NCI-H128 (cell line): ENCODE measurements around the gene SPEF1.

Experiments
- DNase-seq: peaks from one replicate; lab custom pipeline; 2025; ENCODE audit not compliant: unreplicated experiment; lab: John Stamatoyannopoulos, UW

Gene SPEF1

DNA sequence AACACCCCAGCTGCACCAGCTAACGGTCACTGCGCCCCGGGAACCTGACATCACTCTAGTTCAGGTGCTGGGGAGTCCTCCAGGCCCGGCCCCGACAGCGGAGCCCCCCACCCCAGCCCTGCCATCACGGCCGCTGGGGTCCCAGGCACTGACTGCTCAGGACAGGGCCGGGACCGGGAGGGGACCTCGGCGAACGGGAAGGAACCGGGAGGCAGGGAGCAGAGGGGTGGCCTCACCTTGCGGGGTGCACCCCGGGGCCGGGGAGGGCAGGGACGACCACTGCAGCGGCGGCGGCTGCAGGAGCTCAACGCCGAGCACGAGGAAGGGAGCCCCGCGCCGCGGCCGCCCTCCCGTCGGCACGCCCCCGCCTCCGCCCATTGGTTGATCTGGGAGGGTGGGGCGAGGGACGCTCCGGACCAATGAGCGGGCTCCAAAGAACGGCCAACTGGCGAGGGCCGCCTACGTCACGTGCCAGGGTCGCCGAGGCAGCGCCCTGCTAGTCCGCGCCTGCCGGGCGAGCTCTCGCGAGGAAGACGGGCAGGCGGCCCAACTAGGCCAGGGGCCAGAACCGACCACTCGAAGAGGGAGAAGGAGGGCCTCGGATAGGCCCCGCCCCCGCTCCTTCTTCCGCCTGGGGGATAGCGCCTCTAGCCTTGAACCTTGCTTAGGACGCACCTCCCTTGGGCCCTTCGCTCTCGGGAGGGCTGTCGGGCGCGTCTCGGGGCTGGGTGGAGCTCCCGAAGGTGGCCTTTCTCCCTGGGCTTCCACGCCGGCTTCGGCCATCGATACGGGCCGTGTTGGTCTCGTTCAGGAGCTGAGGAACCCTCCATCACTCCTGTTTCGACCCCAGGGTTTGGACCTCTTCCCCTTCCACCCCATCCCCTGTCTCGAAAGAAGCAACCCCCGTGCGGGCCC lies 13.6 kb downstream of the SPEF1 start, which contains the start of gene ADISSP:
Gene ADISSP (minus strand): TSS at position 327 of the 915 bp plus-strand sequence. CDS start 7,653 bp downstream, outside the sequence.
- DNase-seq = peak; percentile 96

DNA sequence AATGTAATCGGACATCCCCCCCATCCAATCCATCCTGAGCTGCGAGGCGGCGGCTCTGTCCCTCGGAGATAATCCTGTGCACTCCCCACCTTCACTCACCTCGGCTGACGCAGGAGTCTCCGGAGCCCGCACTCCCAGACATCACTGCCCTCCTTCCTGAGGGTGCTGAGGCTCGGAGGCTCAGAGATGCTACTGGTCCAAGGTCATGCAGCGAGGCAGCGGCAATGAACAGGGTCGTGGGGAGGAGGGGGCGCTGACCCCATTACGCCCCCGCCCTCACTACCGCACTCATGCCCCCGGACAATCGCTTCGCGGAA lies 14.2 kb downstream of the SPEF1 start:
- DNase-seq = no peak

DNA sequence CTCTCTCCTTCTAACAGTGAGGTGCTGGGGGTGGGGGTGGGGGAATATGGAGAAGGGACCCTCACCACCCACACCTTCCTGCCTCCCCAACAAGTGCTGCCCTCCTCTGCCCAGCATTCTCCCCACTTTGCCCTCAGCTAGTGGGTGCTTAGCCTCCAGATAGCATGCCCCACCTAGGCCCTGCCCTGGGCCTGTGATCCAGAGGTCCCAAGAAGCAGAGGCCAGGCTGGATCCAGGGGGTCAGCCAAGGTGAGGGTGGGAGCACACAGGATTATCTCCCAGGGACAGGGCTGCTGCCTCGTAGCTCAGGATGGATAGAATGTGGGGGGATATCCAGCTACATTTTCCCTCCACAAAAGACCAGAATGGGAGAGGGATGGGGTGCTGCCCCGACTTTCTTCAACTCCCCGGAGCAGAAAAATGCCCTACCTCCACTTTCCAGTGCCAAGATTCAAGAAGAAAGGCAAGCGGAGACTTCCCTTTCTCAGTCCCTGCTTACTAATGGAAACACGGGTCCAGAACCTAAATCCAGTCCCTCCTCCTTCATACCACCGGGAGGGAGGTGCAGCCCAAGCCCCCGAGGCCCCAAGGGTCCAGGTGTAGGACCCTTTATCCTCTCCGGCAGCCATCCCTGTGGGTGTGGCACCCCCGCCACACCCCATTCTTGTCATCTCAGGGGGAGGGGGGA lies 14.7 kb downstream of the SPEF1 start:
- no peak for DNase-seq

DNA sequence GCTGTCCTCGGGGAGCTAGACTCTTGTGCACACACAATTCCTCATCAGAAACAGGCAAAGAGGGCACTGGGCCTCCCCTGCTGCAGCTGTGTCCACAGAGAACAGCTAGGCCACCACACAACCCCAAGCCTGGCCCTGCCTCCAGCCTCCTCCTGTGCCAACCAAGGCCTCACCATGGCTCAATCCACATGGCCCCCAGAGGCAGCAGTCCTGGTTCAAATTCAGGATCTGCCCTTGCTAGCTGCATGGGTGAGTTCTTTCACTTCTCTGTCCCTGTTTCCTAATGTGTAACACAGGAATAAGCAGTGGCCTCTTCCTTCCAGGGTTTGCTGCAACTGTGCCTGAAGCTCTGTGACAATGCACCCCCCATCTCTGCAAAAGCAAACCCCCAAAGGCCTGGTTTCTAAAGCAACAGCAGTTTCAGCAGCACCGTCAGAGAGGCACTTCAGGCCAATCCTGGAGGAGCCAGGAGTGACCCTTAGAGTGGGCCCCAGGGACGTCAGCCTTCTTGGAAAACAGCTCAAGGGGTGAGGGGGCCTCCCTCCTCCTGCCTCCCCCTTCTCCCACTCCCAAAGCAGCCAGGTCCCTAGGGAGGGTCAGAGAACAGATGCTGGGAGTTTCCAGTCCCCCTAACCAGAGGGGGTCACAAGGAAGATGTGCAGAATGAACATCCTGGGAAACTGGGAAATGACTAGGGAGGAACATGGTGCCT lies 15.9 kb downstream of the SPEF1 start:
- no peak for DNase-seq

DNA sequence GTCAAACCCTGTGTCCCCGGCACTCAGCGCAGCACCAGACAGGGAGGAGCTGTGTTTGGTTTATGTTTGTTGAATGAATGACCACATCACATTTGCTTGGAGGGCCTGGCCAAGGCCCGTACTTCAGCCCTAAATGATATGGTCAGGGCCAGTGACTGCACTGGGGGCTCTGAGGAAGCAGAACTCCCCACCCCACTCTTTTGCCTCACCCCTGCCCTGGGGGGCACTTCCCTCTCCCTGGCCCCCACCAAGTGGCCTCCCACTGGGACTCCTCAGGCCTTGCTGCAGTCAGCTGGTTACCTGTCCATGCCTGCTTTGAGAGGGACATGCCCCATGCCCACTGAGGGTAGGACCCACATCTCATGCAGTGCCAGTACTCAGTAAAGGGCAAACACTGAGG lies 16.6 kb downstream of the SPEF1 start:
- no peak for DNase-seq

DNA sequence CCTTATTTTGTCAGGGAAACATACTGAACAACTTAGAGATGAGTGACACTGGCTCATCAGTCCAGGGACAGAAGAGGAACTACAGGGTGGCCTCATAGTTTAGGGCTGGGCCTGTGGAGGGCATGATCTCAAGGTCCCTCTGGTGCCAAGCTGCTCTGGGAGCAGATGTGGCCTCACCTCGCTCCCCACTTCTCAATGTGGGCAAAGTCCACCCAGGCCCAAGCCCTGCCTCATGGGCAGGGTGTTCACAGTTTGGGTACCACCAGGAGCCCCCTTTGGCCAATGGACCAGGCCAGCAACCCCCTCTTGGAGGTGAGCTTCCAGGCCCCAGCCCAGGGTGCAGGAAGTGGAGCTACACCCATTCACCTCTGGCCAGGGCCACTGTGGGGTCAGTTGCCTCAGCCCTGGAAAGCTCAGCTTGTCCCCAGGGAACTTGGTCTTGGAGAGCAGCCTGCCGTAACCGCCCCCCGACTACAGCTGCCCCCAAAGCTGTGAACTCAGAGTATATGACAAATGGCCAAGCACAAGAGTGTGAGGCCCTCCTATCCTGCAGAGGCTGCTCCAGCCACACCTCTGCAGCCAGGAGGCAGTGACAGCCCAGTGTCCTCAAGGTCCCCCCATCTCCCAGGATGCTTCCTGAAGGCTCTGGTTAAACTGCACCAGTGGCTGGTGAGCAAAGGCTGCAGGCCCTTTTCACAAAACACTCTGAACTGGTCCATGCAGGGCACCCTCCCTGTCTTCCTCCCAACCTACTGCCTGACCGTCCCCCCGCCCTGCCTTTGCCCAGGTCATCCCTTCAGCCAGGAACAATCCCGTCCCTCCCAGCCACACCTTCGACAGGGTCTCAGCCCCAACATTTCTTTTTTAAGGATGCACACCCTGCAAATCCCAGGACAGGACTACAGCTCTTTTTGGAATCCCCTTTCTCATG lies 17.3 kb downstream of the SPEF1 start:
- DNase-seq = no peak

DNA sequence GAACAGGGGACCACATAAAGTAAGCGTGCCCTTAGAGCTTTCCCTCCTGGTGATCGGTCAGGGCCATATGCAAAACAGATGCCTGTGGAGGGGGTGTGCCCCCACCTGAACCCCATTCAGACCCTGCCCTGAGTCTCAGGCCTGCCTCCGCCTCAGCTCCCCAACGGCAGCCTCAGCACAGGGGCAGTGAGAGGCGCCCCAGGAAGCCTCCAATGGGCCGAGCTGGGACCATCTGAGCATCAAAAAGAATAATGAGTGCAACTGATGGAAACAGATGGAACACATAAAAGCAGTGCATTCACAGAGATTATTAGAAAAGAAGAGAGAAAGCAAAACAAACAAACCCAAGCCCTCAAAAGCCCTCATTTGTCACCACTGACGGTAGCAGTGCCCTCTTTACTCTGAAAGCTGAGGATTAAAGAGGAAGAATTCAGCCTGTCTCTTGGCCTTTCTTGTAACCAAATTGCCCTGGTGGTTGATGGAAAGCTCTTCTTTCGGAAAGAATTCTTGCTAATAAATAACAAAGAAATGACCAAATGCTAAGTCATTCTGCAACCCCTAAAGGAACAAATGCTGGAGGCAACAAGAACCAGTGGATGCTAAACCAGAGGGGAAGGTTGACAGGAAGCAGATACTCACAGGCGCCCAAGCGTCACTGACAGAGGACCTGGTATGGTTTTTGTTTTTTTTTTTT lies 20.4 kb downstream of the SPEF1 start:
- DNase-seq = no peak

DNA sequence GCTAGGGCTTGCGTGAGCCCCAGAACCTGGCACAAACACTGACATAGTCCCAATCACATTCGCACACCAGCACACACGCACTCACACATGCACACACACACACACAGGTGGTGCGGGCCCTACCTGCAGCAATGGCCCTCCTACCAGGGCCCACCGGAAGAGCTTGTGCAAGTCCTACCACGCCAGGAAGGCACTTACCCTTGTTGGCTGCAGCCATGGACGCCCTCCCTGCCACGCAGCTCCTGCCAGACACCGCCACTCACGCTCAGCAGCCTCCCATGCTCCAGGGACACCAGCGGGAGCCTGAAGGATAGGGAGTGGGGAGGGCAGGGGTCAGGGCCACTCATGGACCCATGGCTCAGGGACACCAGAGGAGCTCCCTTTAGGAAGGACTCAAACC lies 21.4 kb downstream of the SPEF1 start:
- DNase-seq = no peak

DNA sequence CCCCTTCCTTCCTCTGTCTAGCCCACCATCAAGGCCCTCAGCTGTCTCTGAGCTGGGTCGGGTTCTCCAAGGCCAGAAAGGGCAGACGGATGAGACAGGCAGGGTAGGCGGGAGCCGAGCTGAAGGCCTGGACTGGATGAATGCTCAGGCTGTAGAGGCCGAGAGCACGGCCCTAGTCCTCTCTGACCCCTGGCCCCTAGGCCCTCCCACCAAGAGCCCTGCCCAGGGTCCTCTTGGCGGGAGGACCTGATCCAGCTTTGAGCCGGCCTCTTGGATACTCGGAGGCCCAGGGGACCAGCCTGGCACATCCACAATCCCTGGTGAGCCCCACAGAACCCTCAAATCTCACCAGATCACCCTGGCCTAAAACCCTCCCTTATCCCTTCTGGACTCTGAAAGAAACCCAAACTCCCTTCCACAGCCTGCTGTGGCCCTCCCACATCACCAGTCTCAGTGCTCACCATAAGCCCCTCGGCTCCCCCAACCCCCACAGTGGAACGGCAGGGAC lies 21.9 kb downstream of the SPEF1 start:
- no peak for DNase-seq

DNA sequence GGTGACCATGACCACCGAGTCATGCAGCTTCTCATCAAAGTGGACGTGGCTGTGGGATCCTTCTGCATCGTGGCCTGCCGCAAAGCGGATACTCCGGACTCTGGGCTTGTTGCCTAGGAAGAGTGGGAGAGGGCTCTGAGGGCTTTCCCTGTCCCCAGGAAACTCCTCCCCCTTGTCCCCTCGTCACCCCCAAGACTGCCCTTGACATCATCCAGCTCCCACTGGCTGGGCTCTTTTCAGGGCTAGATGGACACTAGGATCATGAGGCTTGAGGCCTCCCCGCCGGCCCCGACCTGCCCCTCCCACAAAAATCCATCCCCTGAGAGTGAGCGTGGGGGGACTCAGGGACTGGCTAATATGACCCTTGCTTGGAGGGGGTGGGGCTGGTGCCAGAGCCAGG lies 22.7 kb downstream of the SPEF1 start:
- DNase-seq = no peak

DNA sequence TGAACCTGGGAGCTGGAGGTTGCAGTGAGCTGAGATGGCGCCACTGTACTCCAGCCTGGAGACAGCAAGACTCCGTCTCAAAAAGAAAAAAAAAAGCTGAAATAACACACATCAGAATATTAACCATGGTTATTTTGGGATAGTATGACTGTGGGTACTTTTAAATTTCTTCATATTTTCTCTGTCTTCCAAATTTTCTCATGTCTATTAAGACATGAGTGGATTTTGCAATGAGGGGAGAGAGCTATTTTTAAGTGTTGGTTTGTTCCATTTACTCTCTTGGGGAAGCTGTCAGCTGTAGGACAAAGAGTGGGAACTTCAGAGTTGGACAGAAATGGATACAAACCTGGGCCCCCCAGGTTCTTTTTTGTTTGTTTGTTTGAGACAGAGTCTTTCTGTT lies 24.0 kb downstream of the SPEF1 start:
- DNase-seq = no peak

DNA sequence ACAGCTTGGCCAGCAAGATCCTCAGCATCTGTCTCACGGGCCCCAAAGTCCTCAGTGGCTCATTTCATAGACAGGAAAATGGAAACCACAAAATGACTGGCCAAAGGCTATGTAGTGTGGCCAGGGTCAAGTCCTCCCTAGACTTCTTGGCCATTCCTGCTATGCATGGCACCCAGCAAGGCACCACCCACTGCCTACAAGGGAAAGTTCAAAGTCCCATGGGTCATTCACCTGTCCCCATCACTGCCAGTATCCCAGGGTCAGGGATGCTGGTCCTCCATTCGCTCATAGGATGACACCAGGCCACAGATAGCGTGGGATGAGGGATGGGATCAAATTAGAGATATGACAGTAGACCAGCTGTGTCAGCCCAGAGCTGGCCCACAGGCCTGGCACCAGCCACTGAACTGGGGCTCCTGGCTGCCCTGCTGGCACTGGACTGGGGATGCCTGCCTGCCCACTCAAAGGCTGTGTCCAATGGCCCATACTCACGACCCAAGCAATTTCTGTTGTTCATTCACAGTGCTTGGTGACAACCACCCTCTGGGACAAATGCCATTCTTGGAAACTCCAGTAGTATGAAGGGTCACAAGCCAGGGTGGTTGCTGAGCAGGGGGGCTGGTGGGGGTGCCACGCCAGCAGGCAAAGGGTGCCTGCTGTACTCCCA lies 25.3 kb downstream of the SPEF1 start:
- DNase-seq = no peak

DNA sequence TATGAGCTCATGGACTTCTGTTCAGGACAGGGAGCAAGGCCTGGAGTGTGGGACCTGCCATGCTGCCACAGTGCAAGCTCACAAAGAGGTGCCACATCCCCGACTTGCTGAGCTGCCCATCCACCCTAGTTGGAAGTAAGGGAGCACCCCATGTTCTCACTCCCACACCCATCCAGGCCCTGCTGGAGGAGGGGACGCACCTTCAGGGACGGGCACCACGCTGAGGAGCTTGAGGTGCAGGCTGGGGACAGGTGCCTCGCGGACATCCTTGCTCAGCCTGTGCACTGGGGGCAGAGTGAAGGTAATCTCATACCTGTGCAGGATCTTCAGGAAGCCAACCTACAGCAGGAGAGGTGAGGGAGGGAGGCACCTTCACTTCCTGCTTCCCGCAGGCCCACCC lies 26.0 kb downstream of the SPEF1 start:
- DNase-seq = no peak

DNA sequence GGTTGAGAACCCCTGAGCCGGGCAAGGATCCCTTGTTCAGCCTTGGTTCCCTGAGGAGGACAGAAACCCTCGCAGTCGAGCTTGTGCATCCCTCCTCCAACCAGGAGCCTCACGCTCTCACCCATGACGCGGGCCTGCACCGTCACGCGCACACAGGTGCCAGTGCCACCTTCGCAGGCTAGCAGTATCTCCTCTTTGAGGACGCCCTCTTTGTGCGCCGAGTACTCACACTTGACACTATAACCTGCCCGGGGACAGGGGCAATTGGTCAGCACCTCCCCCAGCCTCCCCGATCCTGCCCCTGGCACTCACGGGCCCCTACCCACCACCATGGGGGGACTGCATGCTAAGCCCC lies 27.0 kb downstream of the SPEF1 start:
- DNase-seq = no peak

DNA sequence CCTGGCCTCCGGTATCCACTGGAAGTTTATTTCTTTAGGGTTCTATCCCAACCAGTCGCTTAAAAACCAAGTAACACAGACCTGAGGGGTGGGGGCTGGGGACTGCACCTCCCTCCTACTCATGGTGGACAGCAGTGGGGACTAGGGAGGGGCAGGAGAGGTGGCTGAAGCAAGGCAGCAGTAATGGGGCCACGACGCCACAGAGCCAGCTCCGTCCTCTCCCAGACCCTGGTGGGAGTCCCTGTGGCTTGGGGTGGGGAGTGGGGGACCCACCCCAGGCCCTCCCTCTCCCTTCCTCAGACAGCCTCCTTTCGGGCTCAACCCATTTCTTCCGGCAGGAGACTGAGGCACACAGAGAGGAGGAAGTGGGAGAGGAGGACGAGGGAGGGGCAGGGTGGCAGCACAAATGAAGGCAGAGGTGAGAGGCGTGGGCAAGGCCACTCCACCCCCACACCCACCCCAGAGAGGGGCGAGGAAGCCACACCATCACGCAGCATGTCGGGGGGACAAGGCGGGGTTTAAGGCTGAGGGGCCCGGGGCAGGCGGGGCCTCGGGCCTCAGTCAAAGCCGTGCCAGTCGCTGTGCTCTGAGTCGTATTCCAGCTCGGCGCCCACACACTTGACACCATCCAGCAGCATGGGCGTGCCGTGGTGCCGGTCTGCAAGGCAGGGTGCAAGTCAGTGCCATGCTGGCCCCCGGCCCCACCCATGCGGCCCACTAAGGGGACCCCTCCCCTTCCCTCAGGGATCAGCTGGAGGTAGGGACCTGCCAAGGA lies 27.6 kb downstream of the SPEF1 start:
- DNase-seq = no peak

DNA sequence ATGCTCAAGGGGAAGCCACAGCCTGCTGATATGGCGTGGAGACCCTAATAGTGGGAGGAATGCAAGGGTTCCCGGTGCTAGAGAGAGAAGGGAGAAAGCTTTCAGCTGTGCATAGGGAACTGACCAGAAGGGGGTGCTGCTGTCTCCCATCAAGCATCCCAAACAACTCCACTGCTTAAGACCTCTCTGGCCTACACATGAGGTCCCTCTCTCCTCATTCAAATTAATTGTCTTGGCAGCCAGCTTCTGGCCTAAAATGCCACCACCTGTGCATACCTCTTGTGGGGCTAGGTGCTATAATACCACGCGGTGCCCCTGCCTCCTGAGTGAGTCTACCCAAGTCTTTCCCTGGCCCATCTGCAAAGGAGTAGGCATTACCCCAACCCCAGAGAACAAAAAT lies 28.1 kb downstream of the SPEF1 start:
- peak; percentile 10 for DNase-seq

DNA sequence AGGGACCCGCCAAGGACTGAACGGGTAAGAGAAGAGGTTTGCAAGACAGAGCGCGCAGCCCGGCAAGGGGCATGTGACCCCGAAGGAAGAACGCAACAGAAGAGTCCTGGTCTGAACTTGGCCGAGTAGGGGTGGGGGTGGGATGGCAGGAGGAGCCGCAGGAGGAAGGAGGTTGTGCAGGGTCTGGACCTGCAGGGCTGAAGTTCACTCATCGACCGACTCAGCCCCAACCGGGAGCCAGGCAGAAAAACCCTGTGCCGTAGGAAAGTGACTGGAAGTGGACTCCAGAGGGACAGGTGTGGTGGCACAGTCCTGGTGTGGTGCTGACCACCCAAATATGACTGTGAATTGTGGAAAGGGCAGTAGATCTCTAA lies 28.9 kb downstream of the SPEF1 start:
- no peak for DNase-seq

DNA sequence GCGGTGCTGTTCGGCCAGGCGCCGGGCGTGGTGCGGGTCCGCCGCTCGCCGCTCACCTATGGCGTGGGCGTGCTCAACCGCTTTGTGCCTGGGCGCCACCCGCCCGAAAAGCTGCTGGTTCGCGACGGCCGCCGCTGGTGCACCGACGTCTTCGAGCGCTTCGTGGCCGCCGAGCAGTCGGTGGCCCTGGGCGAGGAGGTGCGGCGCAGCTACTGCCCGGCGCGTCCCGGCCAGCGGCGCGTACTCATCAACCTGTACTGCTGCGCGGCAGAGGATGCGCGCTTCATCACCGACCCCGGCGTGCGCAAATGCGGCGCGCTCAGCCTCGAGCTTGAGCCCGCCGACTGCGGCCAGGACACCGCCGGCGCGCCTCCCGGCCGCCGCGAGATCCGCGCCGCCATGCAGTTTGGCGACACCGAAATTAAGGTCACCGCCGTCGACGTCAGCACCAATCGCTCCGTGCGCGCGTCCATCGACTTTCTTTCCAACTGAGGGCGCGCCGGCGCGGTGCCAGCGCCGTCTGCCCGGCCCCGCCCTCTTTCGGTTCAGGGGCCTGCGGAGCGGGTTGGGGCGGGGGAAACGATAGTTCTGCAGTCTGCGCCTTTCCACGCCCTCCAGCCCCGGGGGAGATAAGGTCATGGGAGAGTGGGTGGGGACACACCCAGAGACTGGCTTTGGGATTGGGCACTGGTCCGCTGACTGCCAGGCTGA lies 29.4 kb downstream of the SPEF1 start:
- DNase-seq = peak; percentile 74
